HEK293 (cell line): ENCODE results near the gene PIK3R2.

ENCODE experiments used
- CTCF ChIA-PET: fragments of 350-600 bp; formaldehyde crosslinking; extraction: SDS; loops from one replicate; lab custom pipeline; 2021; ENCODE audit warnings: antibody characterized with exemption; lab: Yijun Ruan, JAX
- POLR2A ChIA-PET: fragments of 300-600 bp; formaldehyde crosslinking; extraction: SDS; loops from one replicate; lab custom pipeline; 2020; ENCODE audit warnings: antibody characterized with exemption, inconsistent platforms; lab: Yijun Ruan, JAX
- H3K27ac ChIP-seq: fragments of 200-500 bp; sonication (Bioruptor generic); 2 replicates; pipeline ENCODE4 v1.5.1; 2014; ENCODE audit warnings: low read depth, low read length, control low read depth, inconsistent platforms; ENCODE audit errors: extremely low read depth
- H3K36me3 ChIP-seq, 2 experiments: fragments of 200-500 bp in 1 of 2; sonication (Bioruptor generic) in 1 of 2; 1 replicate in 1 of 2; 2 replicates in 1 of 2; pipeline ENCODE4 v1.5.1; 2014 to 2017; ENCODE audit warnings: inconsistent platforms in 2 of 2, low read length in 2 of 2; ENCODE audit not compliant: control insufficient read depth in 2 of 2, insufficient read depth in 1 of 2
- H3K4me1 ChIP-seq: fragments of 200-500 bp; sonication (Bioruptor generic); 2 replicates; pipeline ENCODE4 v1.5.1; 2014; ENCODE audit warnings: mild to moderate bottlenecking, low read length, inconsistent platforms; ENCODE audit not compliant: control insufficient read depth, insufficient read depth
- H3K4me3 ChIP-seq: 2 replicates; pipeline ENCODE4 v1.5.1; 2011; ENCODE audit warnings: low read depth, mild to moderate bottlenecking, control low read depth, low read length, moderate library complexity
- H3K9me3 ChIP-seq: fragments of 200-500 bp; sonication (Bioruptor generic); 2 replicates; pipeline ENCODE4 v1.5.1; 2014; ENCODE audit warnings: low read depth, low read length, inconsistent platforms; ENCODE audit not compliant: control insufficient read depth, insufficient read depth
- BCL11A ChIP-seq: fragments of 450-650 bp; formaldehyde crosslinking; IDR thresholded peaks from 2 replicates; pipeline ENCODE4 v1.5.1; 2016; ENCODE audit warnings: low read depth, missing biosample characterization, missing genetic modification characterization
- BCL11B ChIP-seq: fragments of 450-650 bp; formaldehyde crosslinking; IDR thresholded peaks from 2 replicates; pipeline ENCODE4 v1.5.1; 2016; ENCODE audit warnings: low read depth, missing biosample characterization, missing genetic modification characterization
- EGR2 ChIP-seq: fragments of 450-650 bp; formaldehyde crosslinking; IDR thresholded peaks from 2 replicates; pipeline ENCODE4 v1.5.1; 2016; ENCODE audit warnings: low read depth, missing biosample characterization, missing genetic modification characterization
- FEZF1 ChIP-seq: fragments of 450-650 bp; formaldehyde crosslinking; IDR thresholded peaks from 2 replicates; pipeline ENCODE4 v1.5.1; 2016; ENCODE audit warnings: missing biosample characterization, missing genetic modification characterization
- HOXC10 ChIP-seq: sonication (generic); formaldehyde crosslinking; IDR thresholded peaks from 2 replicates; pipeline ENCODE4 v1.8.1; 2023; ENCODE audit warnings: mild to moderate bottlenecking, missing genetic modification reagents
- IKZF3 ChIP-seq: fragments of 450-650 bp; IDR thresholded peaks from 2 replicates; pipeline ENCODE4 v1.5.0; 2018; ENCODE audit warnings: missing biosample characterization, mild to moderate bottlenecking, missing genetic modification characterization, moderate library complexity
- KLF8 ChIP-seq: fragments of 450-650 bp; formaldehyde crosslinking; IDR thresholded peaks from 2 replicates; pipeline ENCODE4 v1.5.1; 2016; ENCODE audit warnings: missing biosample characterization, missing genetic modification characterization
- SP7 ChIP-seq: fragments of 450-650 bp; formaldehyde crosslinking; IDR thresholded peaks from 2 replicates; pipeline ENCODE4 v1.5.1; 2016; ENCODE audit warnings: missing biosample characterization, missing genetic modification characterization
- ZFHX2 ChIP-seq: fragments of 450-650 bp; formaldehyde crosslinking; conservative IDR thresholded peaks from 2 replicates; pipeline ENCODE4 v1.5.1; 2016; ENCODE audit warnings: missing biosample characterization, missing genetic modification characterization
- ZNF10 ChIP-seq: fragments of 450-650 bp; formaldehyde crosslinking; IDR thresholded peaks from 2 replicates; pipeline ENCODE4 v1.5.1; 2017; ENCODE audit warnings: missing biosample characterization, missing genetic modification characterization
- ZNF132 ChIP-seq: fragments of 450-650 bp; formaldehyde crosslinking; IDR thresholded peaks from 2 replicates; pipeline ENCODE4 v1.5.1; 2017; ENCODE audit warnings: missing biosample characterization, missing genetic modification characterization, borderline replicate concordance
- ZNF202 ChIP-seq: fragments of 450-650 bp; formaldehyde crosslinking; IDR thresholded peaks from 2 replicates; pipeline ENCODE4 v1.5.1; 2016; ENCODE audit warnings: missing biosample characterization, missing genetic modification characterization, borderline replicate concordance
- ZNF292 ChIP-seq: fragments of 450-650 bp; formaldehyde crosslinking; IDR thresholded peaks from 2 replicates; pipeline ENCODE4 v1.5.1; 2016; ENCODE audit warnings: low read depth, missing biosample characterization, missing genetic modification characterization, borderline replicate concordance
- ZNF416 ChIP-seq: fragments of 450-650 bp; formaldehyde crosslinking; IDR thresholded peaks from 2 replicates; pipeline ENCODE4 v1.5.1; 2016; ENCODE audit warnings: missing biosample characterization, missing genetic modification characterization
- ZNF521 ChIP-seq: fragments of 450-650 bp; formaldehyde crosslinking; IDR thresholded peaks from 2 replicates; pipeline ENCODE4 v1.5.1; 2017; ENCODE audit warnings: missing biosample characterization, mild to moderate bottlenecking, missing genetic modification characterization
- ZNF629 ChIP-seq: fragments of 450-650 bp; formaldehyde crosslinking; IDR thresholded peaks from 2 replicates; pipeline ENCODE4 v1.5.1; 2017; ENCODE audit warnings: missing biosample characterization, missing genetic modification characterization
- ZNF664 ChIP-seq: fragments of 450-650 bp; formaldehyde crosslinking; IDR thresholded peaks from 2 replicates; pipeline ENCODE4 v1.5.1; 2016; ENCODE audit warnings: missing biosample characterization, missing genetic modification characterization
- ZNF677 ChIP-seq: fragments of 450-650 bp; IDR thresholded peaks from 2 replicates; pipeline ENCODE4 v1.5.0; 2018; ENCODE audit warnings: missing biosample characterization, mild to moderate bottlenecking, missing genetic modification characterization, moderate library complexity
- ZXDB ChIP-seq: fragments of 450-650 bp; formaldehyde crosslinking; IDR thresholded peaks from 2 replicates; pipeline ENCODE4 v1.5.1; 2016; ENCODE audit warnings: missing biosample characterization, missing genetic modification characterization
- TF ChIP-seq, protein P1 (sequence below): fragments of 450-650 bp; formaldehyde crosslinking; IDR thresholded peaks from 2 replicates; pipeline ENCODE4 v1.5.1; 2016; ENCODE audit warnings: missing biosample characterization, missing genetic modification characterization
- TF ChIP-seq, protein P2 (sequence below): fragments of 450-650 bp; formaldehyde crosslinking; IDR thresholded peaks from 2 replicates; pipeline ENCODE4 v1.5.1; 2016; ENCODE audit warnings: missing biosample characterization, missing genetic modification characterization
- TF ChIP-seq, protein P3 (sequence below): fragments of 450-650 bp; formaldehyde crosslinking; IDR thresholded peaks from 2 replicates; pipeline ENCODE4 v1.5.1; 2017; ENCODE audit warnings: missing biosample characterization, missing genetic modification characterization

Gene PIK3R2

DNA sequence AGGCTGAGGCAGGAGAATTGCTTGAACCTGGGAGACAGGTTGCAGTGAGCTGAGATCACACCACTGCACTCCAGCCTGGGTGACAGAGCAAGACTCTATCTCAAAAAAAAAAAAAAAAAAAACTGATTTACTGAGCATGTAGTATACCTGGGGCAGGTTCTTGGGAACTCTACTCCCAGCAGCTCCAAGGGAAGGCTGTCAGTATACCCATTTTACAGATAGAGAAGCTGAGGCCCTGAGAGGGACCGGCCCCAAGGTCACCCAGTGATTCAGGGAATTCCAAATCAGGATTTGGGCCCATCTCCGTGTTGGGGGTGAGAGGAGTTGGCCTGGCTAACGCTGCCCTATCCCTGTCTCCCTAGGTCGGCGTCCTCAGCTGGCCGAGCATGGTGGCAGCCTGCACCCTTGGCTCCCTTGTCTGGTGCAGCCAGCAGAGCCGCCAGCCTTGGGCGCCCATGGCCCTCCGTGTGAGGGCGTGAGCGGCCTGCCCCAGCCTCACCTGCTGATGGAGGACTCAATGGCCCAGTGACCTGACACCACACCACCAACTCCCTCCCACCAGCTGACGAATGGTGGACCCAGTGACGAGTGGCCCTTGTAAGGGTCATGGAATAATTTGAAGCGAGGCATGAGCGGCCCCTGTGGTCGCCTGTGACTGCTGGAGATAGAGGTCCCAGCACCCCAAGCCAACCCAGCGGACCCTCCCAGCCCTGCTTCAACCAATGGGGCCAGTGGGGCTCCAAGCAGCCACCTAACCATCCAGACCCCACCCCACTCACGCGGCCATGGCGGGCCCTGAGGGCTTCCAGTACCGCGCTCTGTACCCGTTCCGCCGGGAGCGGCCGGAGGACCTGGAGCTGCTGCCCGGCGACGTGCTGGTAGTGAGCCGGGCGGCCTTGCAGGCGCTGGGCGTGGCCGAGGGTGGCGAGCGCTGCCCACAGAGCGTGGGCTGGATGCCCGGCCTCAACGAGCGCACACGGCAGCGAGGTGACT is 2.4 kb downstream of the PIK3R2 start:
- no peak overlapping the region for H3K4me3 ChIP-seq
- POLR2A ChIA-PET = interaction anchor here (0.6 kb wide), 1 partner anchor 97 kb away, joined by 3 read pairs; no protein-coding TSS in a partner anchor
- H3K36me3 ChIP-seq = peaks cover 0 to 22% of the 10 kb centered on the region in 2 experiments; a peak in 2 of 3 replicates
- H3K27ac ChIP-seq = no peak overlapping the region
- TF ChIP-seq ZXDB (tag by site-specific recombination) (0 out of 2 replicates have a peak, but pooled peaks have one; percentile 16), BCL11B (tag by site-specific recombination) (peak; percentile 33; the same call in 1 of the 2 replicates), SP7 (tag by site-specific recombination) (no peak), ZNF664 (tag by site-specific recombination) (peak; percentile 96), KLF8 (peak; percentile 75; the same call in 1 of the 2 replicates), ZNF202 (tag by site-specific recombination) (no peak), IKZF3 (tag by site-specific recombination) (peak; percentile 27; the same call in 1 of the 2 replicates), ZNF416 (no peak), ZNF677 (tag by site-specific recombination) (no peak), ZNF629 (tag by site-specific recombination) (0 out of 2 replicates have a peak, but pooled peaks have one; percentile 14), ZNF292 (tag by site-specific recombination) (no peak), BCL11A (tag by site-specific recombination) (0 out of 2 replicates have a peak, but pooled peaks have one; percentile 16)
- TF ChIP-seq, protein P1, sequence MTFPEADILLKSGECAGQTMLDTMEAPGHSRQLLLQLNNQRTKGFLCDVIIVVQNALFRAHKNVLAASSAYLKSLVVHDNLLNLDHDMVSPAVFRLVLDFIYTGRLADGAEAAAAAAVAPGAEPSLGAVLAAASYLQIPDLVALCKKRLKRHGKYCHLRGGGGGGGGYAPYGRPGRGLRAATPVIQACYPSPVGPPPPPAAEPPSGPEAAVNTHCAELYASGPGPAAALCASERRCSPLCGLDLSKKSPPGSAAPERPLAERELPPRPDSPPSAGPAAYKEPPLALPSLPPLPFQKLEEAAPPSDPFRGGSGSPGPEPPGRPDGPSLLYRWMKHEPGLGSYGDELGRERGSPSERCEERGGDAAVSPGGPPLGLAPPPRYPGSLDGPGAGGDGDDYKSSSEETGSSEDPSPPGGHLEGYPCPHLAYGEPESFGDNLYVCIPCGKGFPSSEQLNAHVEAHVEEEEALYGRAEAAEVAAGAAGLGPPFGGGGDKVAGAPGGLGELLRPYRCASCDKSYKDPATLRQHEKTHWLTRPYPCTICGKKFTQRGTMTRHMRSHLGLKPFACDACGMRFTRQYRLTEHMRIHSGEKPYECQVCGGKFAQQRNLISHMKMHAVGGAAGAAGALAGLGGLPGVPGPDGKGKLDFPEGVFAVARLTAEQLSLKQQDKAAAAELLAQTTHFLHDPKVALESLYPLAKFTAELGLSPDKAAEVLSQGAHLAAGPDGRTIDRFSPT (tag by site-specific recombination) = 0 out of 2 replicates have a peak, but pooled peaks have one; percentile 14
- CTCF ChIA-PET = interaction anchor here (0.6 to 2.5 kb wide), 4 partner anchors 13 to 96 kb away, joined by 3 to 8 read pairs (median 4); no protein-coding TSS in a partner anchor
- H3K4me1 ChIP-seq = peaks cover 12% of the 10 kb centered on the region
- no peaks in the 10 kb centered on the region for H3K9me3 ChIP-seq

DNA sequence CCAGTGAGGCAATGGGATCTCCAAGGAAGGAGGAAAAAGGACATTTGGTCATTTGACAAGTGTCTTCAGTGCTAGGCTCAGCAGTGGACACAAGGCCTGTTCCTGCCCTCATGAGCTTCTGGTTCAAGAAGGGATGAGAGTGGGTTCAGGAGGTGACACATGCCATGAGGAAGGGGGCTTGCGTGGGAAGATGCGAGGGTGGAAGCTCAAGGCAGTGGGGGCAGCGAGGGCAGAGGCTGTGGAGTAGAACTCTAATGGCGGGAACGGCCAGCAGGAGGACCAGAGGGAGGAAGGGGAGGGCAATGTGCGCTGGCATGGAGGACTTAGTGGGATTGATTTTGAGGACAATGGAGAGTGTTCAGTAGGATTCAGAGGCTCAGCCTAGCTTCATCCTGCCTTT is 3.3 kb downstream of the PIK3R2 start:
- peaks cover 0 to 24% of the 10 kb centered on the region in 2 experiments; a peak in 2 of 3 replicates for H3K36me3 ChIP-seq
- CTCF ChIA-PET = interaction anchor here (0.6 to 2.5 kb wide), 3 partner anchors 12 to 95 kb away, joined by 3 to 8 read pairs (median 3); no protein-coding TSS in a partner anchor
- H3K4me1 ChIP-seq = peaks cover 12% of the 10 kb centered on the region
- no peaks in the 10 kb centered on the region for H3K9me3 ChIP-seq
- H3K27ac ChIP-seq = peak overlapping the region; percentile 85; the same call in 1 of the 2 replicates
- no peak for TF ChIP-seq ZNF132 (tag by site-specific recombination)
- TF ChIP-seq, protein P1 (tag by site-specific recombination) = peak; percentile 29
- no peak for TF ChIP-seq ZNF521 (tag by site-specific recombination)
- TF ChIP-seq, protein P2, sequence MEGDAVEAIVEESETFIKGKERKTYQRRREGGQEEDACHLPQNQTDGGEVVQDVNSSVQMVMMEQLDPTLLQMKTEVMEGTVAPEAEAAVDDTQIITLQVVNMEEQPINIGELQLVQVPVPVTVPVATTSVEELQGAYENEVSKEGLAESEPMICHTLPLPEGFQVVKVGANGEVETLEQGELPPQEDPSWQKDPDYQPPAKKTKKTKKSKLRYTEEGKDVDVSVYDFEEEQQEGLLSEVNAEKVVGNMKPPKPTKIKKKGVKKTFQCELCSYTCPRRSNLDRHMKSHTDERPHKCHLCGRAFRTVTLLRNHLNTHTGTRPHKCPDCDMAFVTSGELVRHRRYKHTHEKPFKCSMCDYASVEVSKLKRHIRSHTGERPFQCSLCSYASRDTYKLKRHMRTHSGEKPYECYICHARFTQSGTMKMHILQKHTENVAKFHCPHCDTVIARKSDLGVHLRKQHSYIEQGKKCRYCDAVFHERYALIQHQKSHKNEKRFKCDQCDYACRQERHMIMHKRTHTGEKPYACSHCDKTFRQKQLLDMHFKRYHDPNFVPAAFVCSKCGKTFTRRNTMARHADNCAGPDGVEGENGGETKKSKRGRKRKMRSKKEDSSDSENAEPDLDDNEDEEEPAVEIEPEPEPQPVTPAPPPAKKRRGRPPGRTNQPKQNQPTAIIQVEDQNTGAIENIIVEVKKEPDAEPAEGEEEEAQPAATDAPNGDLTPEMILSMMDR (tag by site-specific recombination) = 0 out of 2 replicates have a peak, but pooled peaks have one; percentile 30
- TF ChIP-seq, protein P3, sequence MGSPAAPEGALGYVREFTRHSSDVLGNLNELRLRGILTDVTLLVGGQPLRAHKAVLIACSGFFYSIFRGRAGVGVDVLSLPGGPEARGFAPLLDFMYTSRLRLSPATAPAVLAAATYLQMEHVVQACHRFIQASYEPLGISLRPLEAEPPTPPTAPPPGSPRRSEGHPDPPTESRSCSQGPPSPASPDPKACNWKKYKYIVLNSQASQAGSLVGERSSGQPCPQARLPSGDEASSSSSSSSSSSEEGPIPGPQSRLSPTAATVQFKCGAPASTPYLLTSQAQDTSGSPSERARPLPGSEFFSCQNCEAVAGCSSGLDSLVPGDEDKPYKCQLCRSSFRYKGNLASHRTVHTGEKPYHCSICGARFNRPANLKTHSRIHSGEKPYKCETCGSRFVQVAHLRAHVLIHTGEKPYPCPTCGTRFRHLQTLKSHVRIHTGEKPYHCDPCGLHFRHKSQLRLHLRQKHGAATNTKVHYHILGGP (tag by site-specific recombination) = no peak
- TF ChIP-seq HOXC10 = no peak
- peak; percentile 71 for TF ChIP-seq BCL11B (tag by site-specific recombination)
- TF ChIP-seq ZFHX2 = peak; percentile 88
- TF ChIP-seq ZNF10 (tag by site-specific recombination) = no peak
- peak; percentile 92 for TF ChIP-seq EGR2 (tag by site-specific recombination)
- no peak for TF ChIP-seq FEZF1 (tag by site-specific recombination)
- TF ChIP-seq BCL11A (tag by site-specific recombination) = 0 out of 2 replicates have a peak, but pooled peaks have one; percentile 29
- H3K4me3 ChIP-seq = no peak overlapping the region
- POLR2A ChIA-PET = no interaction called here
